Bone marrow (tissue), 2 donors: ENCODE results near the gene RBP2.

Source experiments
- DNase-seq, 2 donors: peaks; one replicate each; lab custom pipeline; 2025; lab: John Stamatoyannopoulos, UW

Gene RBP2

DNA sequence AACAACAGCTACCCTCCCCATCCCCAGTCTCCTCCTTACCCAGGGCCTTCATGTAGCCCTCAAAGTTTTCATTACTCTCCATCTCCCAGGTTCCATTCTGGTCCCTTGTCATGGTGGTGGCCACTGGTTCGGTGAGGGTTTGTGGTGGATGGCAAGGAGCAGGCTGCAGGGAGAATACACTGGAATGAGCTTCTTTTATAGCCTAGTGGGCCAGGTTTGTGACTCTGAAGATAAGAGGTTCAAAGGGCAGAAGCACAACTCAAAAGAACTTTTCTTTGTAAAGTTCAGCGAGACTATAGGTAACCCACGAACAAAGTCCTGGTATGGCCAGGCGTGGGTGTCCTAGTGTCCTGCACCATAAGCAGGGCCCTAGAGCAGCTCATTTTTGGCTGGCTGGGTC, at the start of gene RBP2:
TSS of gene RBP2 (minus strand) at position 169 of the 400 bp plus-strand sequence. CDS start at position 112, 57 bp downstream.
- DNase-seq: no peak

DNA sequence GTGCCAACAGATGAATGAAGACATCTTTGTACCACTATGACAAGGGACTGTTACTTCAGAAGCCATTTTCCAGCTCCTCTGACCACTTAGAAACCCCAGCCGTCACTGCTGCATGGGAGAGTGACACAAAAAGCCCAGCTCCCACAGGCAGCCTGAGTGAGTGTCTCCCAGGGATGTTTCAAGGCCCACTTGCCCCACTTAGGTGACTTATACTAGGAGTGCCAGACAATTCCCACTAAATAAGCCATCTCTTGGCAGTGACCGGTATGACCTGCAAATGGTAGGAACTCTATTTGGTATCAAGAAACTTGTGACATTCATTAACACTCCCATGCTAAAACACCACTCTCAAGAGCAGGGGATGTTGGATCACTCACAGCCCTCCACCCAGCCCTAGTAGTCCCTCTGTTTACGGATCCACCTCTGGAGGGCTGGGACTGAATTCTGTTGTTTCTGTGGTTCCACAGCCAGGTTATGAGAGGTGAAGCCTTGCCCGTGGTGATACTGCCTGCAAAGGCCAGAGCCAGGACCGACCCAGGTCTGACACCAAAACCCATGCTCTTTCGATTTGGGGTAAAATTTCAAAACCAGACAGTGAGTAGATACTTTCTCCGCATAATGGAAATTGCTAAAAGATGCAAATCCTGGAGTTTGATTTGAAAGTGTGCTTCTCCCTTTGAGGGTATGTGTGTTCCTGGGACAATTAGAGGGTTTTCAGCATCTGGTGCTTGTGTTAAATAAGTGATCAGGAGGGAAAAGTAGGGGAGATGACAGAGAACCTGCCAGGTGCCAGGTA, 48.7 kb upstream of the RBP2 start:
- no peak for DNase-seq

DNA sequence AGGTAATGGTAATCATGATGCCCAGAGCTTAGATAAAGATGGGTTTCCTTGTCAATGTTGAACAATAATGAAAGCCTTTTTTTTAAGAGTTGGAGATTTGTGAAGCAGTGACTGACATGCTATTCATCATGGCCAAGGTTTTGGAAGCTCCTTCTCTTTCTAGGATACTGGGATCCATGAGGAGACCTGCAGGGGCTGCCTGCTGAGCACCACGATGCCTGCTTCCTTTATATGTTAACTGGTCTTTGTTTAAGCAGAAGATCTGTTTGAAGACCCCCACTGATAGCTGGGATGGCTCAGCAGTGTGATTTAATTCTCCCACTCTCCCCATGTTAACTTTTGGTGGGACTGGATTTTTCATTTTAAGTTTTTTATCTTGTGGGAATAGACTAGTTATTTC, 47.4 kb upstream of the RBP2 start:
- no peak for DNase-seq

DNA sequence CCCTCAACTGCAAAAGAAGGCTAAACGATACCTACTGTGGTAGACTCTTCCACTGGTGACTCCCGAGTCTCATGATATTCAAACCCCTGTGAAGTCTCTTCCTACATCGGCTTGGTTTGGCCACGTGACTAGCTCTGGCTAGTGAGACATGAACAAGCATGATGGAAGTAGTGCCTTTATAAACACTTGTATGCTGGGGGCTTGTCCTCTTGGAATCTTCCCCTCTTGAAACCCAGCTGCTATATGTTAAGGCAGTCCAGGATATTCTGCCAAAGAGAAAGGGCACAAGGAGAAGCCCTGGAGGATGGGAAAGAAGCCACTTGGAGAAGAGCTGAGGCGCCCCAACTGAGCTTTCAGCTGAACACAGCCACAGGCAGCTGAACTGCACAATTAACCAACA, 46.9 kb upstream of the RBP2 start:
- no peak for DNase-seq

DNA sequence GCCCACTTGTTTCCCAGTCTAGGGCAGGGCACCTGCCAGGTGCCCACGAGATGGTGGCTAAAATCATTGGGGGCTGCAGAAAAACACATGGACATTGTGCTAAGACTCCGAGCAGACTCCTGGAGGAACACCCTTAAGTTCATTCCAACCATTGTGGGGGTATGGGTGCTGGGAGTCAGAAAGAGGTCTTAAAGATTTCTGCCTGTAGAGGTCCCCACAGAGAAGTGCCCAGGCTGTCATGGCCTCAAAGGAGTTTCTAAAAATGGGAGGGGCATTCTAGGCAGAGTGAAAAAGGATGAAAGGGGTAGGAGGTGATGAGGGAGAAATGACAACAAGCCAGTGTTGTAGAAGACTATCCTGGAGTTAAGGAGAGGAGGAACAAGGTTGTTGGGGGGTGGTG, 46.1 kb upstream of the RBP2 start:
- no peak for DNase-seq

DNA sequence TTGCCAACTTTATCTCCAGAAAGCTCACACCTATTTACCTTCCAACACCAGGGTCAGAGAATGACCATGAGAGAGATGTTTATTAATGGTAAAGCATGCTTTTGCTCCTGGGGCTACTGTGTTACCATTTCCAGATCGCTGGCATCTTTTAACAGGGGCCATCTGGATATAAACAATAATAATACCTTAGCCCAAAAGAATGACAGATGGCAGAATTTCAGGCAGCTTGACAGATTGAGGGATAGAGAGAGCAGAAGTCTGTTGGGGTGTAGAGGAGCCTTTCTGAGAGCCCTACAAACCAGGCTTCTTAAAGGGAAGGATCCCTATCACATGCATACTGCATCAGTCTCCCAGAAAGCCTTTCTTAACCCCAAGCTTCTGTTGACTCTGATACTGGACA, 45.5 kb upstream of the RBP2 start:
- no peak for DNase-seq

DNA sequence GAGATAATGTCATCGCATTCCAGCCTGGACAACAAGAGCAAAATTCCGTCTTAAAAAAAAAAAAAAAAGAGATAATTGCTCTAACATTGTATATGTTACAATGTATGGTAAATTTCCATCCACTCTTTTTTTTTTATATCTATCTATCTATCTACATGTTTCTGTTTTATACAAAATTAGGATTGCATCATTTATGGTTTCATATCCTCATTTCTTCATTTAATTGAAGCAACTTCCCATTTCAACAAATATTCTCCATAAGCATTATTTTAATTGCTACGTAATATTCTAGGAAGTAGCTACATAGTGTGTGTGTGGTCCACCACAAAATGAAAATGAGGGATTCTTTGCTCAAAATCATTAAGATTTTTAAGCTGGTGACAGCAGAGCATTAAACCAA, 44.8 kb upstream of the RBP2 start:
- DNase-seq: no peak

DNA sequence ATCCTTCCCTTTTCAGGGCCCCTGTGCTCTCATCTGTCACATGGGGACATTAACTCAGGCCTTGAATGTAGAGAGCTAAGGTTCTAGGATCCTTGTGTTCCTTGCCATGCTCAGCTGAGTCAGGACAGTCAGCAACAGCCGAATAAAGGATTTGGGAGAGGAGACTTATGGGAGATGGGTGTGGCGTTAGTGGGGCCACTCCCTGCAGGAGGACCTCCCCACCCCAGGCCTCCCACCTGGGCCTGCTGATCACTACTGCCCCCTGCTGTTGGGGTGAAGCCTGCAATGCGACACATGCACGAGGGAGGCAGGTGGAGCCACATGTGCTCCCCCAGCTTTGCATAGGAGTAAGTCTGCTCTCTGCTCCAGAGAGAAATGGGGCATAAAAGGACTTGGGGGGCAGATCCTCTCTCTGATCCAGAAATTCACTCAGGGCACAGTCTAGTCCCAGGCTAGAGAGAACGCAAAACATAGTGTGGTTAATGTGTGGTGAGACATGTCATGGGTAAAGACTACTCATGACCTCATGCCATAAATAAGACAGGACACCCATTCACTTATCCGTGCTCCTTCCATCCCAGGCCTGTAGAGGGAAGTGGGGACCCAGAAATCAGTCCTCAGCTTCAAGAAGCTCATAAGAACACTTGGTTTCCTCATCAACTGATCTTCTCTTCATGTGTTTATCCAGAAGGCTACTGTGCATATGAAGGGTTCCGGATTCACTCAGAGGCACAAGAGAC, 43.9 kb upstream of the RBP2 start:
- no peak for DNase-seq

DNA sequence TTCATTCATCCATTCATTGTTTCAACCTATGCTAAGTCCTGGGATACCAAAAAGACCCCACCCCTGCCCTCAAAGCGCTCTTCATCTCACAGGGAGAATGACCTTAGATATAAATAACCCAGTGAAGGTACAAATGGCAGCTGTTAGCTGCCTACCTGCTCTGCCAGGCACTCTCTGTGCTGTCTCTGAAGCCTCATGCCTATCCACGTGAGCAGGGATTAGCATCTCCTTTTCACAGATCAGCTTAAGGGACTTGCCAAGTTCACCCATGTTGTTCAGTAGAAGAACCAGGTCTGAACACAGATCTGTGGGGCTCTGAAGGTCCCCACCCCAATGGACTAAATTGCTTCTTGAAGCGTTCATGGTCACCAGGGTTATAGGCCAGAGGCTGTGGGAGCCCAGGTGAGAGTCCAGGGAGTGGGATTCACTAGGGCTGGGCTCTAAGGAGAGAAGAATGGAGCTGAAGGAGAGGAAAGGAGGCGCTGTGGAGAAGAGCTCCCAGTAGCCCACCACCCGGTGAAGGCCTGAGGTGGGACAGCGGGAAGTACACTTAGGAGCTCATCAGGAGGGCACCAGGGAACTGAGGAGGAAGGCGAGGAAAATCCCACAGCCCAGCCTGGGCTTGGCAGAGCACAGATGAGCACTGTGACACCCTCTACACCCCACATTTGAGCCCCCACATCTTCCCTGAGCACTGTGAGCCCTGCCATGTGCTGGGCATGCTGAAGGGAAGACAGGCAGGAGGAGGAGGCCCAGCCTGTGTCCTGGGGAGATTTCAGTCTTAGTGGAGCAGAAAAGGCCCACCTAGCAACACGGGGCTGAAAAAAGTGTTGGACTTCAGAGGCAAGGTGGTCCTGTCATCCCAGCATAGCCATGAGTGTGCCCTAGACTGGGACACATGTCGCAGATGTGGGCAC, 42.9 kb upstream of the RBP2 start:
- DNase-seq: no peak

DNA sequence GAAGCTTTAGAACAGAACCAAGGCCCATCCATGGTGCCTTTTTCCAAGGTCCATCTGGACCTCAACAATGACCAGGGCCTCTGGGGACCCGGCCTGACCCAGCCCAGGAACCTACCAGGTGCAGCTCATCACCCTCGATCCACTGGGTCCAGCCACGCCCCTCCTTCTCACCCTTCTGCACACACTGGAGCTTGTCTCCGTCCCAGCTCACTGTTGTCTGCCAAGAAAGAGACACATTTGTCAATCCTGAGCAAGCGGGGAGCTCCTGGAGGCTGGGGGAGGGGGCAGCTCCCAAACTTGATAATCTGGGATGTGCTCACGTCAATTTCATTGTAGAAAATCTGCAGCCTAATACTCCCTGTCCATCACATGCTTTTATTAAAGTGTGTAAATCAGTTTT, 42.0 kb upstream of the RBP2 start:
- no peak for DNase-seq

DNA sequence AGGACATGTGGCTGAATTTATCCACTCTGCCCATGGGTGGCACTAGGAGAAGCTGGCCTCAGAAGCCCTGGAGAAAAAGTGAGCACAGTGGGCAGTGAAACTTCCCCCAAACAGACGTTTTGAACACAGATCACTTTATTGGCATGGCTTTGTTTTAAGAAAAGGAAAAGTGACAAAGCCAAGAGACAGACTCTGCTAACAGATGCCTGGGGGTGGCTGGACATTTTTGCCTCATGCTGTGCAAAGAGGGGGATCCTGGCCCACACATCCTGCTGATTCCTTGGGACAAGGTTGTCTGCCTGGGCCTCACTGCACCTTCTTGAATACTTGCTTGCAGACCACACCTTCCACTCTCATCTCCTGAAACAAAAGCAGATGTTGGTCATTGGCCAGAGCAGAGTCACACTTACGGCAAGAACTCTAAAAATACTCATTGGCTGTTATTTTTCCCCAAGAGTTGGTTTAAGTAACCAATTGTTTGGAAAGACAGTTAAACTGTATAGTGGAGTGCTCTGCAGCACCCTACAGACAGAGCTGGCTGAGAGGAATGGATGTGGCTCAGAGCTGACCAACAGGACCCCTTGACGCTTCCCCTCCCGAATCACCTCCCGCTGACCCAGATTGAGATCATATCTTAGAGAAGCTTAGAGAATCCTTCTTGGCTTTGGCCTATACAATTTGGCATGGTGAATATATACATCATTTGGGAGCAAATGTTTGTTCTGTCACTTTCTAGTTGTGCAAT, 41.2 kb upstream of the RBP2 start:
- no peak for DNase-seq

DNA sequence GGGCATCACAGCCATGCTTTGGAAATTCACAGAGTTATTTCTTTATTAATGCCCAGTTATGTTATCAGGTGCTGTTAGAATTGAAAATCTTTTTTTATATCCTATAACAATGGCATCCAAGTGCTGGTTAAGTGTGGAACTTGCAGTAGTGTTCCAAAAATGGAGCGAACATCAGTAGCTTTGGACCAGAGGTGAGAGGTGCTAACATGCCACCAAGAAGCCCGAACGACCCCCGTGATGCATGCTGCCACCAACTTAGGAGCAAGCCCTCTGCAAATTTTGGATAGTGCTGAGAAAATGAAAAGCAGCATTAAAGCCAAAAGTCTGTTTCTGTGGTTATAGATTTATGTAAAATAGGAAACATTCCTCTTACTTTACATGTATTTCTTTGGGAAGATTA, 38.4 kb upstream of the RBP2 start:
- no peak for DNase-seq

DNA sequence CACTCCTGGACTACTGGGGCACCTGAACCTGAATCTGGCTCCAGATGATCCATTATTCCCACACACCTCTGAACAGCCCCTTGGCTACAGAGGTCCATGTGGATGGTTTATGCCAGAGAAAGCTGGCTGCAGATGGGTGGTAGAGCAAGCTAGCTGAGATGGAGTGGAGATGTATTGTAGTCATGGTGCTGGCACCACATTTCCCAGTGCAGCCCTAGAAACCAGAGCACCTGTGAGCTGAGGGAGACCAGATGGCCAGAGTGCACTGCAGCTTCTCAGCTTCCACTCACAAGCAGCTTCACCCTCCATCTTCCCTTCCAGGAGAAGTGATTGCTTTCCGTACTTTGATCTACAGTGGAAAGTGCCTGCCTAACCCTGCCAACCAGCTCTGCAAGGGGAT, 33.3 kb upstream of the RBP2 start:
- DNase-seq: no peak

DNA sequence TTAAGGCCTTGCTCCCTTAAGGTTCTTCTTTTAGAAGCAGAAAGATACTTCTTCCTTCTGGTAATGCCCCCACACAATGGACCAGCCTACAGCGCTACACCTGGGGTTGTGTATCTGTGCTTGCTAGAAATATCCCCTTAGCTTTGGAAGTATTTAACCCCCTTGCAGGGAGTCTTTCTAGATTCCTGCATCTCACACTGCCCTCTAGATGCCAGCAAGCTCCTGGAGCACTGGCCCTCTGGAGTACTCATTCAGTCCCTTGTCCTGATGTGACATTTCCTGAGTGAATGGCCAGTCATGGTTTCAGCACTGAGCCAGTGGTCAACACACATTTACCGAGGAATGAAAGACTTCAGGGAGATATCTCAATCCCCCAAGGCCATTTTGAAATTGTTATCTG, 30.4 kb upstream of the RBP2 start:
- no peak for DNase-seq

DNA sequence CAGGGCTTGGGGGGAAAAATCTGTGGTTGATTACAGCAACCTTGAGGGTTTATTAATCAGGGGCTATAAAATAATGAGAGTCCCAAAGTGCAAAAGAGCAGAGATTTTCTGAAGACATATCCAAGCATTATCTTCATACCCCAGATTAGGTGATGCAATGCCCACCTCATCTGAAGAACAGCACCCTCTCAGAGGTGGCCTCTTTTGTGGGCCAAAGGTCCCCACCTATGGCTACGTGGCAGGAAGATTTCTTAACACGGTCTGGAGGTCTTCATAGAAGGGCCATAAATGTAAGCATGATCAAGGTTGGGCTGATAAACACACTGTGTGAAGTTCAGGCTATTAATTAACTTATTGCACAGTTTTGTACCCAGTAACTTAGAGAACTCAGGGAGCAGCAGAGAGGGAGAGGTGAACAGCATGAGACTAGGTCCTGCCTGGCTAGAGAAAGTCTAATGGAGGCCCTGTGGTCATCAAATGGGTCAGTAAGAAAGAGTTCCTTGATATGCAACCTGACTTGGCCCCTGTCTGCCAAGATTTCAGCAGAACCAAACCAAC, 29.6 kb upstream of the RBP2 start:
- no peak for DNase-seq

DNA sequence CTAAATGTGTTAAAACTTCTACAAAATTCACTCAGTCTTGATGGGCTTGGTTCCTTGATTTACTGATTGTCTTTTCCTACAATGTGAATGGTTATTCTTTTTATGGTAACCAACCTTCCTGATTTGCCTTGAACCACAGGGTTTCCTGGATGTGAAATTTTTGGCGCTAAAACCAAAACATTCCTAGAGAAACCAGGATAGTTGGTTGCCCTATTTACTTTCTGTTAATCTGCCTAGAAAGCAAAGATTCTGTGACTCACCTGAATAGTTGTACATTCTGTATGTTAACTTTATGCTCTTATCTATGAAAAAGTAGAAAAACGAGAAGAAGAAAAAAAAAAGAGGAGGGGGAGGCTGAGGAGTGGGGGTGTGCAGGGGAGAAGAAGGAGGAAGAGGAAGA, 23.2 kb upstream of the RBP2 start:
- DNase-seq: no peak

DNA sequence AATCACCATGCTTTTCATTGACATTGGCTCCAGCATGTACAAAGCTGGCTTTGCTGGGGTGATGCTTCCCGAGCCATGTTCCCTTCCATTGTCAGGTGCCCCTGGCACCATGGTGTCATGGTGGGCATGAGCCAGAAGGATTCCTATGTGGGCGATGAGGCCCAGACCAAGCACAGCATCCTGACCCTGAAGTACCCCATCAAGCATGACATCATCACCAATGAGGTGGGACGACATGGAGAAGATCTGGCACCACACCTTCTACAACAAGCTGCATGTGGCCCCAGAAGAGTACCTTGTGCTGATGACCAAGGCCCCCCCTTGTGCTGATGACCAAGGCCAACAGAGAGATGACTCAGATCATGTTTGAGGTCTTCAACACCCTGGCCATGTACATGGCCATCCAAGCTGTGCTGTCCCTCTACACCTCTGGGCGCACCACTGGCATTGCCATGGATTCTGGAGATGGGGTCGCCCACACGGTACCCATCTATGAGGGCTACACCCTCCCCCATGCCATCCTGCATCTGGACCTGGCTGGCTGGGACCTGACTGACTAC, 17.6 kb upstream of the RBP2 start:
- DNase-seq: no peak

DNA sequence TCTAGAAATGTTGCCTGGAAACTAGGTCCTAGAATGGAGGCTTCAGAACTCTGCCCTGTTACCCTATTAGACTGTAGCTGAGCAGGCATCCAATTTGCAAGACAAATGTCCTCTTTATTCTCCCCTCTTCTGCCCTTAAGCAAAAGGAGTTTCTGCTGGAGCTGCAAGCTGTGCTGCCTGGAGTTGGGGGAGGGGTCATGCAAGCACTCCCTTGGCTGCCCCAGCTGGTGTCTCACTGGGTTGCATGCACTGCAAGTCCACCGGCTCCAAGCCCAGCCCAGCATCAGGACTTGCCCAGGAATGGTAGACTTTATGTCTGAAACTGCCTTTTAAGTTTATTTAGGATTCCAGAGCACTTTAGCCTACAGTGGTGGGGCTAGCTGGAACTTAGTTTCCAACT, 15.7 kb upstream of the RBP2 start:
- DNase-seq: no peak

DNA sequence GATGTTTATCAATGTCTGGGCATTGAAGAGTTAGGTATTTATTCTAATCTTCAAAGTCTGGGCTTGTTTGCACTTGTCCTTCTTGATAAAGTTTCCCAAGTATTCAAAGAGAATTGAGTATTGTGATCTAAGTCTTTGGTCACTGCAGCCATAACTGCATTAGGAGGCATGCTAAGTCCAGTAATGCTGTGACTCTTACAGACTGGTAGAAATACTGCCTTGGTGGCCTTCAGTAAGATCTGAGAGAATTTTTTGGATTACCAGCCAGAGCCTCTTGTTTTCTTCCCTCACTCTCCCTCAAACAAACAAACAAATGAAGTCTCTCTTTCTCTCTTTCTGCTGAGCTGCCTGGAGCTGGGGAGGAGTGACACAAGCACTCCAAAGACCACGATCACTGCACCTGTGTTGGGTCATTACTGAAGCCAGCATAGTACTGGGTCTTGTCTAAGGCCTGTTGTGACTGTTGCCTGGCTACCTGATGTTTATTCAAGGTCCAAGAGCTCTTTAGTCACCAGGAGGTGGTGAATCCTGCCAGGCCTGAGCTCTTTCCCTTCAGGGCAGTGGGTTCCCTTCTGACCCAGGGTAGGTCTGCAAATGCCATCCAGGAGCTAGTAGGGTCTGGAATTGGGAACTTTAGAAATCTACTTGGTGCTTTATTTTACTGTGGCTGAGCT, 14.8 kb upstream of the RBP2 start:
- no peak for DNase-seq

DNA sequence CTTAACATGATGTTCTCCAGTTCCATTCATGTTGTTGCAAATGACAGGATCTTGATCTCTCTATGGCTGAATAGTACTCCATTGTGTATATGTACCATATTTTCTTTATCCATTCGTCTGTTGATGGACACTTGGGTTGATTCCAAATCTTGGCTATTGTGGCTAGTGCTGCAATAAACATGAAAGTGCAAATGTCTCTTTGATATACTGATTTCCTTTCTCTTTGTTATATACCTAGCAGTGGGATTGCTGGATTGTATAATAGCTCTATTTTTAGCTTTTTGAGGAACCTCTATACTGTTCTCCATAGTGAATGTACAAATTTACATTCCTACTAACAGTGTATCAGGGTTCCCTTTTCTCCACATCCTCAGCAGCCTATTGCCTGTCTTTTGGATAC, 5.9 kb upstream of the RBP2 start:
- no peak for DNase-seq

DNA sequence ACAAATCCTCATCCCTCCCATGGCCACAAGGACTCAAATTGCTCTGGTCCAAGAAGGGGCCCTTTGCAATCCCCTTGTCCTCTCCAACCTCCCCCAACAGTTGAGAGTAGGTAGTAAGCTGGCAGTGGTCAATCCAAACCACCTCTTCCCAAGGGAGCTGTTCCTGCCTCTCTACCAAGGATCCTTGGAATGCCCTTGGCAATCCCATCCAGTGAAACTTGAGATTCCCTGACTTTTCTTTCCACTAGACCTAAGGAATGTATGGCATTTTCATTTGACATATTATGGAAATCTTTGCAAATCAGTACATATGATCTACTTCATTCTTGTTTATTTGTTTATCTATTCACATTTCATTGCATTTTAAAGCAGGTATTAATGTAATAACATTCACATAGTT, 4.8 kb upstream of the RBP2 start:
- DNase-seq: no peak
